Smooth muscle cell (in vitro differentiated cells): ENCODE measurements around the gene ABCD1. TPM values are rescaled to one million over a fixed set of nuclear protein-coding genes. Genes with fewer than 3 reads are reported as not detected.

Experiments used
- DNase-seq: peaks from one replicate; lab custom pipeline; 2025; ENCODE audit not compliant: unreplicated experiment; lab: John Stamatoyannopoulos, UW
- H2AFZ ChIP-seq: fragments of 200-600 bp; sonication (generic); 2 replicates; pipeline ENCODE4 v1.6.0; 2016; ENCODE audit warnings: antibody characterized with exemption, low read depth, mild to moderate bottlenecking
- H3F3A ChIP-seq: fragments of 200-600 bp; sonication (generic); 2 replicates; pipeline ENCODE4 v1.6.0; 2017; ENCODE audit warnings: antibody characterized with exemption, low read depth
- H3K27ac ChIP-seq: fragments of 200-600 bp; sonication (generic); 2 replicates; pipeline ENCODE4 v1.5.1; 2016; ENCODE audit warnings: low read depth, mild to moderate bottlenecking
- H3K27me3 ChIP-seq: fragments of 200-600 bp; sonication (generic); 2 replicates; pipeline ENCODE4 v1.6.1; 2016; ENCODE audit warnings: low read depth, mild to moderate bottlenecking
- H3K36me3 ChIP-seq: fragments of 200-600 bp; sonication (generic); 2 replicates; pipeline ENCODE4 v1.5.1; 2016; ENCODE audit warnings: low read depth
- H3K4me1 ChIP-seq: fragments of 200-600 bp; sonication (generic); 2 replicates; pipeline ENCODE4 v1.5.1; 2016; ENCODE audit warnings: low read depth
- H3K4me2 ChIP-seq: fragments of 200-600 bp; sonication (generic); 2 replicates; pipeline ENCODE4 v1.6.0; 2016; ENCODE audit warnings: mild to moderate bottlenecking
- H3K4me3 ChIP-seq: fragments of 200-600 bp; sonication (generic); 2 replicates; pipeline ENCODE4 v1.5.1; 2016; ENCODE audit warnings: mild to moderate bottlenecking
- H3K79me2 ChIP-seq: fragments of 200-600 bp; sonication (generic); 2 replicates; pipeline ENCODE4 v1.6.0; 2016; ENCODE audit warnings: low read depth, mild to moderate bottlenecking
- H3K9ac ChIP-seq: fragments of 200-600 bp; sonication (generic); 2 replicates; pipeline ENCODE4 v1.6.0; 2016; ENCODE audit warnings: low read depth
- H3K9me3 ChIP-seq: fragments of 200-600 bp; sonication (generic); replicated peaks from 2 replicates; pipeline ENCODE4 v1.5.1; 2016; ENCODE audit warnings: low read depth
- H4K20me1 ChIP-seq: fragments of 200-600 bp; sonication (generic); 2 replicates; pipeline ENCODE4 v1.6.0; 2016; ENCODE audit warnings: low read depth
- WGBS: methylation state at CpG from one replicate; pipeline ENCODE4 v1.1.7; 2016; ENCODE audit warnings: low lambda C conversion rate; 5-methylcytosine and 5-hydroxymethylcytosine counted together
- polyA plus RNA-seq: library from polyadenylated mRNA; unstranded; fragments of >200 nt; fragmentation: Nextera tagmentation; extraction: Ambion mirVana; gene quantifications from 2 replicates; pipeline ENCODE4 v1.2.1, GENCODE V29; 2016
- total RNA-seq: library from RNA; depleted of rRNA; stranded (reverse); fragments of >200 nt; gene quantifications from 2 replicates; pipeline ENCODE4 v1.2.3, GENCODE V29; 2014
- TF ChIP-seq, protein P1 (sequence below): fragments of 200-600 bp; sonication (generic); IDR thresholded peaks from 2 replicates; pipeline ENCODE4 v1.5.1; 2017; ENCODE audit warnings: borderline replicate concordance, mild to moderate bottlenecking, antibody characterized with exemption; ENCODE audit not compliant: insufficient read depth, poor library complexity, severe bottlenecking

The ABCD1 gene
- total and polyA plus RNA-seq, 2 experiments from 2014 or later, result 6.2 to 10.9 TPM

DNA sequence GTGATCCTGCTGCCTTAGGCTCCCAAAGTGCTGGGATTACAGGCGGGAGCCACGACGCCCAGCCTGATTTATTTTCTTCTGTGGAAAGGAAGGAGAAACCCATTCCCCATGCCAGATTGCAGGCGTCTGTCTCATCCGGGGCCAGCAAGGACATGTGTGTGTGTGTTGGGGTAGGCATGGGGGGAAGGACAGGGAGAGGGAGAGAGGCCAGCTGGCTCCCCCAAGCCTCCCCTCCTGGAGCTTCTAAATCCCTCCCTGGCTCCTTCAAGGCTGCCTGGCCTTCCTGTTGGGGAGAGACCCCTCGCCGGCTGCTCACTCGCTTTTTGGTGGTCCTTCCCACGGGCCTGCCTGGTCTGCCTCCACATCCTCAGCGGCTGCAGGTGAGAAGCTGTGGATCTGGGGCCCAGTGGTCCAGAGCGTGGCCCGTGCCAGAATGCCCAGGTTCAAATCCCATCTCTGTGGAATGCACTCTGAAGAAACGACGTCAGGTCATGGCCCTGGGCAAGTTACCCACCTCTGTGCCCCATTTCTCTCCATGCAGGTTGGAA is 38.0 kb downstream of the ABCD1 start:
- Histone ChIP-seq H3K4me2 (no peak overlapping the region), H4K20me1 (no peaks in the 10 kb centered on the region), H3K36me3 (no peaks in the 10 kb centered on the region), H2AFZ (no peak overlapping the region), H3K79me2 (no peaks in the 10 kb centered on the region), H3K9ac (no peak overlapping the region), H3K27me3 (no peaks in the 10 kb centered on the region), H3F3A (no peaks in the 10 kb centered on the region), H3K4me3 (no peak overlapping the region), H3K27ac (no peak overlapping the region), H3K4me1 (no peaks in the 10 kb centered on the region), H3K9me3 (no peaks in the 10 kb centered on the region)
- DNase-seq, result no peak
- TF ChIP-seq, protein P1, sequence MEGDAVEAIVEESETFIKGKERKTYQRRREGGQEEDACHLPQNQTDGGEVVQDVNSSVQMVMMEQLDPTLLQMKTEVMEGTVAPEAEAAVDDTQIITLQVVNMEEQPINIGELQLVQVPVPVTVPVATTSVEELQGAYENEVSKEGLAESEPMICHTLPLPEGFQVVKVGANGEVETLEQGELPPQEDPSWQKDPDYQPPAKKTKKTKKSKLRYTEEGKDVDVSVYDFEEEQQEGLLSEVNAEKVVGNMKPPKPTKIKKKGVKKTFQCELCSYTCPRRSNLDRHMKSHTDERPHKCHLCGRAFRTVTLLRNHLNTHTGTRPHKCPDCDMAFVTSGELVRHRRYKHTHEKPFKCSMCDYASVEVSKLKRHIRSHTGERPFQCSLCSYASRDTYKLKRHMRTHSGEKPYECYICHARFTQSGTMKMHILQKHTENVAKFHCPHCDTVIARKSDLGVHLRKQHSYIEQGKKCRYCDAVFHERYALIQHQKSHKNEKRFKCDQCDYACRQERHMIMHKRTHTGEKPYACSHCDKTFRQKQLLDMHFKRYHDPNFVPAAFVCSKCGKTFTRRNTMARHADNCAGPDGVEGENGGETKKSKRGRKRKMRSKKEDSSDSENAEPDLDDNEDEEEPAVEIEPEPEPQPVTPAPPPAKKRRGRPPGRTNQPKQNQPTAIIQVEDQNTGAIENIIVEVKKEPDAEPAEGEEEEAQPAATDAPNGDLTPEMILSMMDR, result no peak
- 95% methylated on average over 14 of the region's 14 CpGs for WGBS

DNA sequence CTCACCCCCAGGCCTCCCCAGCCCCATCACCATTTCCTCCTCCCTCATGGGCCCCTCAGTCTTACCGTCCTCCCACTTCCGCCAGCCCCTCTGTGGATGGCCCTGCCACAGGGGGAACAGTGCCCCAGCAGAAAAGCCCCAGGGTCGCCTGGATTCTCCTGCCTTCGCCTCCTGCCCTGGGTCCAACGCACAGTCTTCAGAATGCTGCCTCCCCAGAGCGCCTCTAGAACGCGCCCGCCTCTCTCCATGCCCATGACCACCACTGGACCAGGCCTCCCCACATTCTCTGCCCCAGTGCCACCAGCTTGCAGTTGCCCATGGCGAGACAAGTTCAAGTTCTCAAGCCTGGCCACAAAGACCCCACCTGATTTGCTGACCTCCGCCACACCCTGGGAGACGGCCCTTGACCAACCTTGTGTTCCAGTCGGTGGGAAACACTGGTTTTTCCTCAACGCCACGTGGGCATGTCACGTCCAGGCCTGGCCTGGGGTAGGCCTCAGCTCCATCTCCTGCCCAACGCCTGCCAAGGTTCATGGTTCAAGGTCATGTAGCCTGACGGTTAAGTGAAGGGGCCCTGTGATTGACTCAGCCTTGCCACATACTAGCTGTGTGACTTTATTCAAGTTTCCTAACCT is 38.8 kb downstream of the ABCD1 start:
- Histone ChIP-seq H3K4me3 (no peak overlapping the region), H3K4me2 (no peak overlapping the region), H3K9ac (no peak overlapping the region), H3K36me3 (no peaks in the 10 kb centered on the region), H3K27ac (no peak overlapping the region), H3K27me3 (no peaks in the 10 kb centered on the region), H3K79me2 (no peaks in the 10 kb centered on the region), H2AFZ (no peak overlapping the region), H3F3A (no peaks in the 10 kb centered on the region), H3K4me1 (no peaks in the 10 kb centered on the region), H4K20me1 (no peaks in the 10 kb centered on the region), H3K9me3 (no peaks in the 10 kb centered on the region)
- 93% methylated on average over 18 of the region's 18 CpGs for WGBS
- DNase-seq, result no peak
- TF ChIP-seq, protein P1, result no peak

DNA sequence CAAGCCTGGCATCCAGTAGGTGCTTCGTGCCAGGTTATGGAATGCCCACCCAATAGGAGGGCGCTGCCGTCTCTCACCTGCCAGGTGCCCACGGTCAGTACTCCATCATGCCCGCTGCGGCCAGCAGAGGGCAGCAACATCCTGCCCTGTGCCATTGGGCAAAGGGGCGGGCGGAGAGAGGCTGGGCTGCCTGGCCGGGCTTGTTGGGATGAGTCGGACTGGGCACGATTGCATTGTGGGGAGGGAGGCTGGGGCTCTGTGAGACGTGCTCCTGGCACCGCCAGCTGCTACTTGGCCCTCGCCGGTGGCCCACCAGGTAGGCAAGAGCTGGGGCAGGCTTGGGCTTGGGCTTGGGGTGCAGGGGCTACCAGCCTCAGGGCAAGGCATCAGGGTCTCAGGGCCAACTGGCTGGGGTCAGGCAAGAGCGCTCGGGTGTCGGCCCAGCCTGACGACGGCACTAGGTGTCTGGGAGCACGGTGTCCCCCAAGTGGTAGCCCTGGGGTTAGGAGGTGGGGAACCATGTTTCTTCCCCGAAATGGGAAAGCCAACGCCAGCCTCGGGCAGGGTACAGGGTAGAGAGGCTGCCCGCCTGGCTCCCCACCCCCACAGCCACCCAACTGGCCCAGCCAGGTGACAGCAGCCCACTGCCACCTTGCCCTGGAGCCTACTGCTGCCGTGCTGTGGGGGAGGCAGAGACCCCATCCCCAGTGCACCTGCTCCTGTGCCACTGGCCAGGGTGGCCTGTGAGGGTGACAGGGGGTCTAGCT is 39.5 kb downstream of the ABCD1 start, which contains the start of gene PLXNB3:
Gene PLXNB3, plus strand, starts transcription at position 261 of the 767 bp plus-strand sequence. CDS start 1,287 bp downstream, outside the sequence.
- H3K79me2 ChIP-seq, result no peaks in the 10 kb centered on the region
- H3K27ac ChIP-seq, result no peak within 1 kb of the TSS
- H3K9ac ChIP-seq, result no peak within 1 kb of the TSS
- H3K4me2 ChIP-seq, result peak within 1 kb of the TSS; percentile 87
- H2AFZ ChIP-seq, result no peak within 1 kb of the TSS
- H3F3A ChIP-seq, result no peaks in the 10 kb centered on the region
- WGBS, result 68% methylated on average over 25 of the region's 26 CpGs
- no peak for DNase-seq
- H4K20me1 ChIP-seq, result no peaks in the 10 kb centered on the region
- no peaks in the 10 kb centered on the region for H3K4me1 ChIP-seq
- TF ChIP-seq, protein P1, result peak; percentile 67
- no peaks in the 10 kb centered on the region for H3K36me3 ChIP-seq
- H3K4me3 ChIP-seq, result no peak within 1 kb of the TSS
- H3K9me3 ChIP-seq, result no peaks in the 10 kb centered on the region
- H3K27me3 ChIP-seq, result no peaks in the 10 kb centered on the region
